WTC11 (cell line): Measurements from ENCODE around the gene TCAIM. TPM values are rescaled to one million over a fixed set of nuclear protein-coding genes. Genes with fewer than 3 reads are reported as not detected.

Experiments
- ATAC-seq: fragments of 200-7000 bp; cut with Tn5 transposase; 2 replicates; pipeline ENCODE4 v1.10.0; 2021; ENCODE audit warnings: mild to moderate bottlenecking, moderate library complexity
- CTCF ChIA-PET: fragments of 300-600 bp; sonication (Branson Sonifier 250); formaldehyde crosslinking; loops from one replicate; lab custom pipeline; 2021; ENCODE audit warnings: antibody characterized with exemption; lab: Charles Lee
- POLR2A ChIA-PET: fragments of 350-600 bp; sonication (Branson Sonifier 250); formaldehyde crosslinking; loops from one replicate; lab custom pipeline; 2021; ENCODE audit warnings: antibody characterized with exemption; lab: Charles Lee
- DNase-seq: peaks from one replicate; pipeline ENCODE4 v3.0.0; 2021; ENCODE audit warnings: low spot score
- H3K27ac Mint-ChIP-seq: 2 replicates; pipeline ENCODE4 v1.8.0; 2021; ENCODE audit warnings: mixed read lengths
- H3K27me3 Mint-ChIP-seq: 2 replicates; pipeline ENCODE4 v1.8.0; 2021; ENCODE audit warnings: low read depth, mild to moderate bottlenecking, moderate library complexity, mixed read lengths
- H3K36me3 Mint-ChIP-seq: 2 replicates; pipeline ENCODE4 v1.8.0; 2021; ENCODE audit warnings: mixed read lengths
- H3K4me1 Mint-ChIP-seq: 2 replicates; pipeline ENCODE4 v1.8.0; 2022; ENCODE audit warnings: mixed read lengths
- H3K4me3 Mint-ChIP-seq: 2 replicates; pipeline ENCODE4 v1.8.0; 2021; ENCODE audit warnings: mild to moderate bottlenecking, moderate library complexity, mixed read lengths
- H3K9me3 Mint-ChIP-seq: 2 replicates; pipeline ENCODE4 v1.8.0; 2021; ENCODE audit warnings: mixed read lengths
- AFF4 ChIP-seq: sonication (generic); formaldehyde crosslinking; IDR thresholded peaks from 2 replicates; pipeline ENCODE4 v1.8.1; 2023; ENCODE audit warnings: mild to moderate bottlenecking, missing genetic modification reagents, borderline replicate concordance
- ATF3 ChIP-seq: sonication (generic); formaldehyde crosslinking; conservative IDR thresholded peaks from 2 replicates; pipeline ENCODE4 v1.8.1; 2022; ENCODE audit warnings: mild to moderate bottlenecking, missing genetic modification reagents
- CREB1 ChIP-seq: sonication (generic); formaldehyde crosslinking; IDR thresholded peaks from 2 replicates; pipeline ENCODE4 v1.8.0; 2023; ENCODE audit warnings: mild to moderate bottlenecking, missing genetic modification reagents
- CREM ChIP-seq: sonication (generic); formaldehyde crosslinking; IDR thresholded peaks from 2 replicates; pipeline ENCODE4 v1.8.1; 2022; ENCODE audit warnings: mild to moderate bottlenecking, missing genetic modification reagents, moderate library complexity
- CTCF ChIP-seq: fragments of 200-600 bp; IDR thresholded peaks from 2 replicates; pipeline ENCODE4 v1.8.0; 2022; ENCODE audit warnings: antibody characterized with exemption
- E2F5 ChIP-seq: sonication (generic); formaldehyde crosslinking; IDR thresholded peaks from 2 replicates; pipeline ENCODE4 v1.8.1; 2022; ENCODE audit warnings: mild to moderate bottlenecking, moderate library complexity, missing genetic modification reagents
- ESRRA ChIP-seq: sonication (generic); formaldehyde crosslinking; IDR thresholded peaks from 2 replicates; pipeline ENCODE4 v1.8.1; 2022; ENCODE audit warnings: mild to moderate bottlenecking, missing genetic modification reagents, borderline replicate concordance
- FOXP4 ChIP-seq: sonication (generic); formaldehyde crosslinking; IDR thresholded peaks from 2 replicates; pipeline ENCODE4 v1.8.0; 2022; ENCODE audit warnings: mild to moderate bottlenecking, missing genetic modification reagents
- GABPB1 ChIP-seq: sonication (generic); formaldehyde crosslinking; IDR thresholded peaks from 2 replicates; pipeline ENCODE4 v1.8.1; 2023; ENCODE audit warnings: mild to moderate bottlenecking, missing genetic modification reagents
- JAZF1 ChIP-seq: fragments of 250-450 bp; sonication (Bioruptor Pico); IDR thresholded peaks from 2 replicates; pipeline ENCODE4 v1.9.0; 2021; ENCODE audit warnings: moderate library complexity, mild to moderate bottlenecking, inconsistent platforms
- MXD4 ChIP-seq: fragments of 250-450 bp; sonication (Bioruptor Pico); IDR thresholded peaks from 2 replicates; pipeline ENCODE4 v1.8.0; 2021; ENCODE audit warnings: mild to moderate bottlenecking, moderate library complexity, borderline replicate concordance
- RORB ChIP-seq: fragments of 250-450 bp; sonication (Bioruptor Pico); IDR thresholded peaks from 2 replicates; pipeline ENCODE4 v1.9.0; 2021; ENCODE audit warnings: mild to moderate bottlenecking
- TEAD1 ChIP-seq: sonication (generic); formaldehyde crosslinking; IDR thresholded peaks from 2 replicates; pipeline ENCODE4 v1.8.0; 2022; ENCODE audit warnings: mild to moderate bottlenecking, missing genetic modification reagents
- USF1 ChIP-seq: sonication (generic); formaldehyde crosslinking; IDR thresholded peaks from 2 replicates; pipeline ENCODE4 v1.8.0; 2022; ENCODE audit warnings: mild to moderate bottlenecking, missing genetic modification reagents
- ZNF263 ChIP-seq: sonication (generic); formaldehyde crosslinking; IDR thresholded peaks from 2 replicates; pipeline ENCODE4 v1.8.1; 2022; ENCODE audit warnings: low read depth, mild to moderate bottlenecking, moderate library complexity, missing genetic modification reagents
- ZNF317 ChIP-seq: sonication (generic); formaldehyde crosslinking; IDR thresholded peaks from 2 replicates; pipeline ENCODE4 v1.8.1; 2023; ENCODE audit warnings: low read depth, mild to moderate bottlenecking, moderate library complexity, missing genetic modification reagents, borderline replicate concordance
- ZNF396 ChIP-seq: fragments of 250-450 bp; sonication (Bioruptor Pico); IDR thresholded peaks from 2 replicates; pipeline ENCODE4 v1.8.0; 2021; ENCODE audit warnings: mild to moderate bottlenecking, moderate library complexity, borderline replicate concordance
- ZNF532 ChIP-seq: fragments of 250-450 bp; sonication (Bioruptor Pico); IDR thresholded peaks from 2 replicates; pipeline ENCODE4 v1.9.0; 2021; ENCODE audit warnings: mild to moderate bottlenecking, borderline replicate concordance
- ZNF671 ChIP-seq: fragments of 250-450 bp; sonication (Bioruptor Pico); IDR thresholded peaks from 2 replicates; pipeline ENCODE4 v1.8.0; 2021; ENCODE audit warnings: mild to moderate bottlenecking
- total RNA-seq: library from RNA; stranded (reverse); gene quantifications from 3 replicates; pipeline ENCODE4 v1.2.3, GENCODE V29; 2021

Gene TCAIM
- total RNA-seq, 1 experiment from 2014 or later = 18.9 TPM

- no peak for TF ChIP-seq FOXP4 (CRISPR knock-in tag)
- no peak for TF ChIP-seq ESRRA
- TF ChIP-seq ZNF317 (CRISPR knock-in tag) = no peak
- TF ChIP-seq E2F5 = no peak
- TF ChIP-seq GABPB1 = no peak
- TF ChIP-seq JAZF1 = no peak
- no peak for TF ChIP-seq ATF3 (CRISPR knock-in tag)
- TF ChIP-seq, all 79 proteins: peak for 0
These were observed 82.7 kb downstream of the TCAIM start (continued) for GRCh38 chr3:44421280-44421679.

GRCh38 chr3:44424758-44425157 is 86.2 kb downstream of the TCAIM start:
- Mint-ChIP-seq H3K36me3 (no peaks in the 10 kb centered on the region), H3K4me1 (peaks cover 6% of the 10 kb centered on the region), H3K9me3 (no peaks in the 10 kb centered on the region), H3K4me3 (no peak overlapping the region), H3K27me3 (no peaks in the 10 kb centered on the region; the same call in 1 of the 2 replicates), H3K27ac (no peak overlapping the region)
- ChIA-PET POLR2A (no interaction called here), CTCF (interaction anchor here (0.9 kb wide), 1 partner anchor 101 kb away, joined by 3 read pairs; no protein-coding TSS in a partner anchor)
- TF ChIP-seq AFF4 (CRISPR knock-in tag) (no peak), ZNF671 (no peak), CTCF (no peak), ZNF396 (CRISPR knock-in tag) (no peak), RORB (no peak), CREM (no peak)
- ATAC-seq = no peak
- no peak for DNase-seq

GRCh38 chr3:44427683-44428082 is 89.1 kb downstream of the TCAIM start:
- Mint-ChIP-seq H3K4me3 (no peak overlapping the region), H3K9me3 (no peaks in the 10 kb centered on the region), H3K4me1 (peaks cover 6% of the 10 kb centered on the region), H3K36me3 (no peaks in the 10 kb centered on the region), H3K27me3 (no peaks in the 10 kb centered on the region; the same call in 1 of the 2 replicates), H3K27ac (no peak overlapping the region)
- DNase-seq (no peak), ATAC-seq (peak; percentile 86)
- ChIA-PET CTCF (interaction anchor here (1.1 to 1.2 kb wide), 2 partner anchors 10 to 18 kb away, joined by 3 to 4 read pairs; no protein-coding TSS in a partner anchor), POLR2A (no interaction called here)
- TF ChIP-seq ZNF532 (no peak), TEAD1 (CRISPR knock-in tag) (no peak), USF1 (CRISPR knock-in tag) (no peak), MXD4 (CRISPR knock-in tag) (no peak), CREB1 (no peak), ZNF263 (CRISPR knock-in tag) (no peak)
